Activated naive CD4-positive, alpha-beta T cell treated with anti-CD3 and anti-CD28 coated beads, Interleukin-2, amount 50 U/mL, for 72 hours (primary cell): ENCODE measurements around the gene DPP10. TPM values are rescaled to one million over a fixed set of nuclear protein-coding genes. Genes with fewer than 3 reads are reported as not detected.

ENCODE experiments used
- ATAC-seq, 2 donors: fragments of 150-1000 bp; cut with Tn5 transposase; 2 replicates each; pipeline ENCODE4 v1.10.0; 2021; ENCODE audit warnings: mild to moderate bottlenecking in 2 of 2, moderate library complexity in 2 of 2
- DNase-seq, 2 donors: peaks; one replicate each; pipeline ENCODE4 v3.0.0; 2021 to 2022; ENCODE audit warnings: low spot score in 2 of 2
- H3K27ac Mint-ChIP-seq, 2 donors: one replicate each; pipeline ENCODE4 v1.8.0; 2022; ENCODE audit warnings: mild to moderate bottlenecking in 2 of 2, mixed read lengths in 2 of 2
- H3K36me3 Mint-ChIP-seq, 2 donors: one replicate each; pipeline ENCODE4 v1.8.0; 2022; ENCODE audit warnings: mixed read lengths in 2 of 2
- H3K9me3 Mint-ChIP-seq, 2 donors: one replicate each; pipeline ENCODE4 v1.8.0; 2022; ENCODE audit warnings: mixed read lengths in 2 of 2
- total RNA-seq, 2 donors: library from RNA; stranded (reverse); gene quantifications; one replicate each; pipeline ENCODE4 v1.2.3, GENCODE V29; 2022

DPP10 gene
- total RNA-seq, 2 donors from 2014 or later = not detected

DNA sequence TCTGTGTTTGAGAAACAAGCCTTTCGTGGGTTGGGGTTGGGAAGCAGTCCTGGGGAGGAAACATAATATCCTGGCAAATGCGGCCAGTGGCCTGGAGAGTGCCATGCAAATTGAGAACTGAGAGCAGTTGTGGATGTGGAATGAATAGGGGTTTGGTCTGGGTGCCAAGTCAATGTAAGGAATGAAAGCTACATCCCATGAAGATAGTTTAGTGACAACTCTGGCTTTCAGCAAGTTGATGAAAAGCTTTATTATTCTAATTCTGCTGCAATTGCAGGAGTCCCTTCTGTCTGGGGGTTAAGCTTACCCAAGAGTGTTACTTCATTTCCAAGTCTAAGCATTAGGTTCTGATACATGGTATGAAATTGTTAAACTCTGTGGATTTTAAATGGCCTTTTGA, 771.6 kb downstream of the DPP10 start:
- no peaks in the 10 kb centered on the region for H3K36me3 Mint-ChIP-seq
- H3K27ac Mint-ChIP-seq = no peak overlapping the region
- no peak for ATAC-seq
- peaks cover 4 to 8% of the 10 kb centered on the region in 2 donors for H3K9me3 Mint-ChIP-seq
- DNase-seq = no peak

DNA sequence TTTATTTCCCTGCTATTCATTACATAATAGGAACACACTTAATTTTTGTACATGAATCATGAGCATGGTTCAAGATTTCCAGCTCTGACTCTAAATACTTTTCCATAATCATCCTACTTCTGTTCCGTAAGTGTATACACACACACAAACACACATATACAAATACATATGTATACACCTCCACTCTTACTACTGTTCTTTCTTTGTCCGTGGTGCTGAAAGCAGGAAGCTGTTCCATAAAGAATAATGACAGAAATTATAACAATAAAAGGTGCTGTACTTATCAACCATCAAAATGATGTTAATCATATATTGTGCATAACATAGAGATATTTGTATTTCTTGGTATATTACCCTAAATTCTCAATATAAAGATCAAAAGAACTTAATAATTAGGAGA, 776.9 kb downstream of the DPP10 start:
- no peaks in the 10 kb centered on the region for H3K36me3 Mint-ChIP-seq
- peaks cover 9 to 19% of the 10 kb centered on the region in 2 donors for H3K9me3 Mint-ChIP-seq
- ATAC-seq = no peak
- no peak for DNase-seq
- H3K27ac Mint-ChIP-seq = no peak overlapping the region

DNA sequence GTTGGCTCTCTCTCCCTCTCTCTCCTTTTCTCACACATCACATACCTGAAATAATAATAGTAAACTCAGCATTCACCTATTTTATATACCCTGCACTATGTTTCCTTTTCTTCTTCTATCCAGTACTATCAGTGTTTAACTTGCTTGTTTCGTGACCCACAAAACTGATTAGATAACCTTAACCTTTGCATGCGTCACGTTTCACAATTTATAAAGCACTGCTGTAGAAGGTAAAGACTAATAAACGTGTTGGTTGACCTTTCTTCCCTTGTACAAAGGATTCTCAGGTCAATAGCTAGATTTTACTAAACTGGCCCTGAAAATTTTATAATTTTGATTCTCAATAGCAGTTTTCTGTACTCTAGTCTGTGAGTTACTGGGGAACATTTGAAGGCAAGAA, 791.7 kb downstream of the DPP10 start:
- H3K9me3 Mint-ChIP-seq = peaks cover 10 to 12% of the 10 kb centered on the region in 2 donors
- no peak overlapping the region for H3K27ac Mint-ChIP-seq
- no peak for DNase-seq
- H3K36me3 Mint-ChIP-seq = no peaks in the 10 kb centered on the region
- no peak for ATAC-seq

DNA sequence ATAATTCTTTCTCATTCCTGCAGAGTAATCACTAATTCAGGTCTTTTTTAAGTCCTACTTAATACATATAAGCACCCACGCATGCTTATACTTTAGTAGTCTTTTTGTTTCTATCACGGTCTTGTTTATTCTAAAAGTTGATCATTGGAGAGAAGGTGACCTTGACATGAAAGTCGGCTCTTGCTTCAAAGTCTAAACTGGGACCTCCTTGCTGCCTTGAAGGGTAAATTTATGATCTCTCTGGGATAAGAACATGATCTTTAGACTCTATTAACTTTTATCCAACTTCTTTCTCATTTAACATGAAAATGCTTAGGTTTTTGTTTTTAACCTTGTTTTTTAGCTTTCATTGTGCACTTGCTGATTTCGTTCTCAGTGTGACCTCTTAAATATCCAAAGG, 792.3 kb downstream of the DPP10 start:
- ATAC-seq (no peak), DNase-seq (no peak)
- no peaks in the 10 kb centered on the region for H3K36me3 Mint-ChIP-seq
- no peak overlapping the region for H3K27ac Mint-ChIP-seq
- H3K9me3 Mint-ChIP-seq = peaks cover 10% of the 10 kb centered on the region in 2 donors

DNA sequence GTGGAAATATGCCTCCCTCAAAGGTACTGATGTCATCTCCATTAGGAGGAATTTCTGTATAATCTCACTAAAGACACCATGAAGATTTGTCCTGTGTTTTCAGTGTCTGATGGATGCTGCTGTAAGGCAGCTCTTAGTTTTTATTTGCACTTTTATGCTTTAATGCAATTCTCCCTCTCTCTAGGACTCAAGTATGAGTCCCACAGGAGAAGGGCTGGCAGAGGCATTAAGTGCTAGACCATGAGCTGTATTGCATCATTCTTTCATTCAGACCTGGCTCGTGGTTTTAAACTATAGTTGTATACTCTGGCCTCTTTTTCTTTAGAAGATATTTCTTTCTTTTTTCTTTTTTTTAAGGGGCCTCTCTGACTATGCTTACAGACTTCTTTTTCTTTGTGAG, 805.6 kb downstream of the DPP10 start:
- ATAC-seq = no peak
- Mint-ChIP-seq H3K27ac (no peak overlapping the region), H3K36me3 (no peaks in the 10 kb centered on the region), H3K9me3 (peaks cover 16 to 32% of the 10 kb centered on the region in 2 donors)
- no peak for DNase-seq

DNA sequence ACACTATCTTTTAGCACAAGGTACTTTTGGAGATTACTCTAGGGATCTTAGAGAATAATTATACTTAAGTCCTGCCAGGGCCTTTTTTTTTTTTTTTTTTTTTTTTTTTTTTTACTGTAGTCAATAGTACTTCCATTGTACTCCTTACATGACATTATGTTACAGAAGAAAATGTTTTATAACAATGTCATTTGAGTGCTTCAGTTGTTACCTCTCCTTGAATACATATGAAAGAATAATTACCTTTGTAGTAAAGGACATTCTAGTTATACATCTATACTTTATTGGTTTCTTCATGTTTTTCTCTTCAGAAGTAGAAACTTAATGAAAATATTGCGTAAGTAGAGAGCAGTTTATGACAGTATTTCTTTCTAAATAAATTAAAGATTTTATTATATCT, 834.9 kb downstream of the DPP10 start:
- peaks cover 7 to 9% of the 10 kb centered on the region in 2 donors for H3K9me3 Mint-ChIP-seq
- H3K36me3 Mint-ChIP-seq = peaks cover 0 to 4% of the 10 kb centered on the region in 2 donors
- ATAC-seq = no peak
- no peak overlapping the region for H3K27ac Mint-ChIP-seq
- no peak for DNase-seq

DNA sequence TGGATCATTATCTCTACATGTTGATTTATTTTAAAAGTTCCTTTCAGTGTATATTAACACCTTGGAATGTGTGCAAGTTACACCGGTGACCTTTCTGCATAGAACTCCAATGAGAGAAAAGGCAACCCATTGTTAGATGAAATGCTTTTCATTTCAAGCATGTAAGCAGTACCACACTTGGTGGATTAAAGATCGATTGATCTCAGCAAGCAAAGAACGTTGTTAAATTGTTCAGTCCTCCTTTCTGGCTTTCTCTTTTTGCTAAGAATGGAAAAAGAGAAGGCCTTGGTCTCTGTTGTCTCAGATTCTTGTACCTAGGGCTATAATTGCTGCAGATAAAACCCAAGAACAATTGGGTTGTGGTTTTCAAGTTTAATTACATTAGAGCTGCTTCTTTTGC, 843.0 kb downstream of the DPP10 start:
- DNase-seq (no peak), ATAC-seq (no peak)
- Mint-ChIP-seq H3K27ac (no peak overlapping the region), H3K36me3 (no peaks in the 10 kb centered on the region), H3K9me3 (peaks cover 7 to 16% of the 10 kb centered on the region in 2 donors)

DNA sequence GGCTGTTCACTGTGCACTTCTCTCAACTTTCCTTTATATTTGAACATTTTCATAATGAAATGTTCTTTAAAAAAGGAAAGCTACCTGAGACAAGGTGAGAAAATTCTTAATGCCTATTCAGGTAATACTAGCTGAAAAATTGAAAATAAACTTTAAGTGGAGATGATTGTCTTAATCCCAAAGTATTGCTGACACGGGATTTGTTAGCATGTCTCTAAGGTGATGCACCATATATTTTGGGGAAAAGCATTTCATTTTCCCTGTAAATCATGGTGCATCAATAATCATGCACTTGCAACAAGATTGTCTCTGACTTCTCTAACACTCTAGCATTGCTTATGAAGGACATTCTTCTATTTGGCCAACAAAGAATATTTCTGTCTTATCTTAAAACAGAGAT, 848.0 kb downstream of the DPP10 start:
- H3K9me3 Mint-ChIP-seq = peaks cover 10 to 12% of the 10 kb centered on the region in 2 donors
- H3K27ac Mint-ChIP-seq = no peak overlapping the region
- H3K36me3 Mint-ChIP-seq = no peaks in the 10 kb centered on the region
- no peak for ATAC-seq
- DNase-seq = no peak

DNA sequence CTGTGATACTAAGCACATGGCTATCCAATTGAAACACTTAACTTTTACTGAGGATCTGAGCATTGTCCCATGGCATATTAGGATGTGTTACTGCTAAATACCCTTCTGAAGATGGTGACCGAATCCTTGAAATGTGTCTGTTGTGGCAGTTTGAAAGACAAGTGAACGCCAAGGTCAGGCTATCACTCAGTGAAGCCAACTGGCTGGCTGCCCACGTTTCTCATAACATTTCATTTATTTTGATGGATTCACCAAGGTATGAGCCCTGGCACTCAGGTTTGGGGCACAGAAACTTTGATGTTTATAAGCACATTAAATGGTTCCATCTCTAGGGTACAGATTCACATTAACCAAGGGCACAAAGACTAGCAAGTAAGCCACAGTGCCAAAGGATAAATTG, 850.3 kb downstream of the DPP10 start:
- no peak overlapping the region for H3K27ac Mint-ChIP-seq
- no peaks in the 10 kb centered on the region for H3K36me3 Mint-ChIP-seq
- H3K9me3 Mint-ChIP-seq = peaks cover 10 to 12% of the 10 kb centered on the region in 2 donors
- DNase-seq = no peak
- no peak for ATAC-seq

DNA sequence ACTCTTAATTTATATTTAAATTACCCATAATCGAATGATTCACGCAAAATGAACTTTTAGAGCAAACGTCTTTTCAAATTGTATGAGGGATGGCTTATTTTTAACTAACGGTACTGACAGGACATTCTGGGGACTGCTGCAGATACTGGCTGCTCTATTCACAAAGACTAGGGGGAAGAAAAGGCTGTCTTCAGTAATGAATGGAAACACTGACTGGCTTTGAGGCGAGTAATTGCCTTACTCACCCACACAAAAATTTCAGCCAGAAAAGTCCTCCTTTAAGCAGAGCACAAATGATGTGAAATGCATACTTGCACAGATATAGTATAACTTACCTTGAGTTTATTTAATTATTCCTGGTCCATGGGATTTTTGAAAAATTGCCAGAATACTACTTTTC, 852.6 kb downstream of the DPP10 start:
- no peak for DNase-seq
- H3K9me3 Mint-ChIP-seq = peaks cover 0 to 11% of the 10 kb centered on the region in 2 donors
- H3K36me3 Mint-ChIP-seq = no peaks in the 10 kb centered on the region
- no peak for ATAC-seq
- H3K27ac Mint-ChIP-seq = no peak overlapping the region

DNA sequence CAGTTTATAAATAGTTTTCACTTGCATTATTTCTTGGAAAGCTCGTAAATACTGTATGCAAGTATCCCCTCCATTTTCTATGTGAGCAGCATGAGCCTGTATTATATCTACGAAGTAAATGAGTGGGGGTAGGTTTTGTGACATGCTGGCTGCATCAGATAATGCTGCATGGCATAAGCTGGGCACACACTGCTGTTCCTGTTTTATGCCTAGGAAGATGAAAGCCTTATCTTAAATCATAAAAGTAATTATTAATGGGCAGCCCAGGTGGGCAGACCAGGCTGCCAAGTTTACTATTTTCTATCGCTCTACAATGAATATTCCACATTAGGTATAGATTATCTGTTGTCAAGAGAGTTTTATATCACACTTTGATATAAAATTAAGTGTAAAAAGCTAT, 854.6 kb downstream of the DPP10 start:
- no peak for DNase-seq
- peaks cover 0 to 19% of the 10 kb centered on the region in 2 donors for H3K9me3 Mint-ChIP-seq
- ATAC-seq = no peak
- no peaks in the 10 kb centered on the region for H3K36me3 Mint-ChIP-seq
- no peak overlapping the region for H3K27ac Mint-ChIP-seq

DNA sequence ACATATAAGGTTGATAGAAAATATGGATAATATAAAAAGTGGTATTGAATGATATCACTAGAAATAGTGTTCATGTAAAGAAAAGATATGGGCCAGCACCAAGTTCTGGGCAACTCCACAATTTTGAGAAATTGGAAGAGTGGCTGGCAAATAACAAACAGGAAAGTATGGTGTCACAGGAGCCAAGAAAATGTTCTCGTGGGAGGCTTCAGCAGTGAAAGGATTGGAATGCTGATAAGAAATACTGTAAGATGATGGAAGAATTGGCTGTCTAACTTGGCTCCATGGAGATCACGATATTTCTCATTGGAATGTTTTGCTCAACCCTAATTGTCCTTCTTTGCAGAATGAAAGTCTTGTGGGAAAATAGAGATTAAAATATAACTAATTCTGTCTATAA, 856.8 kb downstream of the DPP10 start:
- DNase-seq = no peak
- H3K27ac Mint-ChIP-seq = no peak overlapping the region
- H3K36me3 Mint-ChIP-seq = no peaks in the 10 kb centered on the region
- peaks cover 0 to 16% of the 10 kb centered on the region in 2 donors for H3K9me3 Mint-ChIP-seq
- no peak for ATAC-seq

DNA sequence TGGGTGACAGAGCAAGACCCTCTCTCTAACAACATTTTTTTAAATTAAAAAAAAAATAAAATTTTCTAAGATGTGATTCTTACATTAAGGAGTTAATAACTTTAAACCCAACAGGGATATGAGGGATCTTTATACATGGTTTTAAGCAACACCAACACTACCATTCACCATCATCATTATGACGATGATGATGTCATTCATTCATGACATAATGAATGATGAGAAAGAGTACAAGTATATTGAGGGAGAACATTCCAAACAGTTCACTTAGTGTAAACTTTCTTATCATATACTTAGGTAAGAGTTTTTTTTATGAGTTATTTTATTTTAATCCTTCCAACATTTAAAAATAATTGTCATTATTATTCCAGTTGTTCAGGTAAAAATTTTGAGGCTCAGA, 863.3 kb downstream of the DPP10 start:
- ATAC-seq = no peak

DNA sequence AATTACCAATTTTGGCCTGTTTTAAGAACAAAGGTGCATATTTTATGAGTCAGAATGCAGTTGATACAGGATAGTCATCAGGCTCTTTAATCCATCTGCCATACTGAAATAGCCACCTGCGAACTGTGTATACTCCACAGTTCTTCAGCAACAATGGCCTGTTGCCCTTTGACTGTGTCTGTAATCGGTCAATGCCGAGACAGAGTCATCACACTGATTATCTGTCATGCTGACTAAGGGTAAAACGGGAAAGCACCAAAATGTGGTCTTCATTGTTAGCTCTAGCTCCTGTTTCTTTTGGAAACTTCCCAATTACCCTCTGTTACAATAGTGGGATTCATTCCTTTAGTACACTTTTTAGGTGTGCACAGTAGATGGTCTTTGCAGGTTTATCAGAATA, 871.7 kb downstream of the DPP10 start:
- DNase-seq (no peak), ATAC-seq (no peak)
- H3K9me3 Mint-ChIP-seq = peaks cover 0 to 12% of the 10 kb centered on the region in 2 donors
- H3K27ac Mint-ChIP-seq = no peak overlapping the region
- H3K36me3 Mint-ChIP-seq = no peaks in the 10 kb centered on the region

More for the DNA sequence above, 863.3 kb downstream of the DPP10 start:
- Mint-ChIP-seq H3K27ac (no peak overlapping the region), H3K9me3 (peaks cover 7 to 19% of the 10 kb centered on the region in 2 donors), H3K36me3 (no peaks in the 10 kb centered on the region)
- DNase-seq = no peak

DNA sequence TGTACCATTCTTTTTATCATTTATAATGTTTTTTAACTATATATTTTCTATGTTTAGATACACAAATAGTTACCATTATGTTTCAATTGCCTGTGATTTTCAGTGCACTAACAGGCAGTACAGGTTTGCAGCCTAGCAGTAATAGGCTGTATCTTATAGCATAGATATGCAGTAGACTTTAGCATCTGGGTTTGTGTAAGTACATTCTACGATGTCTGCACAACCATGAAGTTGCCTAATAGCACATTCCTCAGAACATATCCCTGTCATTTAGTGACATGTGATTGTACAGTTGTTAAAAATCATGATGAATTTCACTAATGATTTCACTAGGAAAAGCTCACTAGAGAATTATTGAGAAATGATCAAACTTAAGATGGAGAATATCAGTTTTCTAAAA, 884.6 kb downstream of the DPP10 start:
- no peaks in the 10 kb centered on the region for H3K36me3 Mint-ChIP-seq
- peaks cover 6 to 16% of the 10 kb centered on the region in 2 donors for H3K9me3 Mint-ChIP-seq
- DNase-seq = no peak
- no peak for ATAC-seq
- no peak overlapping the region for H3K27ac Mint-ChIP-seq

DNA sequence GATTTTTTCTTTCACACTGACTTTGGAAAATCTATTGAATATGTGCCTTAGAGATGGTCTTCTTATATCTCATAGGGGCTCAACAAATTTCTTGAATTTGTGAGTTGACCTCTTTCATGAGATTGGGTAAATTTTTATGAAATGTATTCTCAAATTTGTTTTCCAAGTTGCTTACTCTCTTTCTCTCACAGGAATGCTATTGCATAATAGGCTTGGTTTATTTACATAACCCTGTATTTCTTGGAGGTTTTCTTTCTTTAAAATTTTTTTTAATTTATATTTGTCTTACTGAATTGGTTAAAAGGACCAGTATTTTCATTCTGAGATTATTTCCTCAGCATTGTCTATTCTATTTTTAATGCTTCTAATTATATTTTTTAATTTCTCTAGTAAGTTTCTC, 917.1 kb downstream of the DPP10 start:
- Mint-ChIP-seq H3K36me3 (peaks cover 0 to 15% of the 10 kb centered on the region in 2 donors), H3K27ac (no peak overlapping the region), H3K9me3 (peaks cover 14 to 29% of the 10 kb centered on the region in 2 donors)
- no peak for ATAC-seq
- no peak for DNase-seq

DNA sequence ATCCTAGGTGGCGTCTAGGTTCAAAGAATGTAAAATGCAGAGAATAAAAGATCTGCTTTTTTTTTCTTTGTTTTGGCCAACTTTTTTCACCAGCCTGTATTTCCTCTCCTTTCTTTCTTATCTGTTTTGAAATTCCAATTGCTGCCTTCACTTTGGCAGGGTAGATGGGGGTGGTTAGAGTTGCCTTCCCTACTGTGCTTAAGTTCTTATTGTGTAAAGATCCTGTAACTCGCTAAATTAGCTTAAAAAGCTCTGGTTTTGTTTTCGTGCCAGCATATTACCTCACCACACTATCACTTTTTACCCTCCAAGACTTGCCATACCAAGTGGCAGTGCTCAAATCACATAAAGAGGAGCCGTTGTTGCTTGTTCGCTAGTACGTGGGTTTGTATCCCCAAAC, 921.7 kb downstream of the DPP10 start:
- H3K27ac Mint-ChIP-seq = no peak overlapping the region
- H3K36me3 Mint-ChIP-seq = peaks cover 0 to 11% of the 10 kb centered on the region in 2 donors
- peaks cover 9 to 15% of the 10 kb centered on the region in 2 donors for H3K9me3 Mint-ChIP-seq
- ATAC-seq = no peak
- no peak for DNase-seq

DNA sequence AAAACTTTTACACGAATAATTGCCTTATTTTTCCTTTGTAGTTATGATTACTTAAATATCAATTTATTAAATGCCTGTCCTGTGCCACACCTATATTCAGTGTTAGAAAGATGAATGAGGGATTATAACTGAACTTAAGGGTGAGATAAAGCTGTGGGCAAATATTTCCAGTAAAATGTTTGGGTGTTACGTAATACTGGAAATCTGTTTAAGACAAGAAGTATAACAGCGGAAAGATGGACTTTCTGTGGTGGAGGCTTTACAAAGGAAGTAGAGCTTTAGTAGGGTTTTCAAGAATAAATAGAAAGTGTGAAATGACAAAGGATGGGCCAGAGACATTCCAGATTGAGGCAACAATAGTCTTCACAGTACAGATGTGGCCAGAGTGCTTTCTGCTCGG, 927.0 kb downstream of the DPP10 start:
- H3K9me3 Mint-ChIP-seq = peaks cover 13 to 25% of the 10 kb centered on the region in 2 donors
- no peak for DNase-seq
- H3K36me3 Mint-ChIP-seq = peaks cover 10 to 16% of the 10 kb centered on the region in 2 donors
- H3K27ac Mint-ChIP-seq = no peak overlapping the region
- ATAC-seq = no peak

DNA sequence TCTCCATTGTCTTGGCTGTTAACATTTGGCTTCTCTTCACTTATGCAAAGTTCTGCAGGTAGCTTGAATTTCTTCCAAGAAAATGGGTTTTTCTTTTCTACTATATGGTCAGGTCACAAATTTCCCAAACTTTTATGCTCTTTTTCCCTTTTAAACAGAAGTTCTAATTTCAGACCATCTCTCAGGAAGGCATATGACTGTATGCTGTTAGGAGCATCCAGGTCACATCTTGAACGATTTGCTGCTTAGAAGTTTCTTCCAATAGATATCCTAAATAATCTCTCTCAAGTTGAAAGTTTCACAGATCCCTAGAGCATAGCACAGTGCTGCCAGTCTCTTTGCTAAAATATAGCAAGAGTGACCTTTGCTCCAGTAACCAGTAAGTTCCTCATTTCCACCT, 932.5 kb downstream of the DPP10 start:
- no peak for ATAC-seq
- DNase-seq = no peak
- Mint-ChIP-seq H3K36me3 (peaks cover 19 to 36% of the 10 kb centered on the region in 2 donors), H3K27ac (no peak overlapping the region), H3K9me3 (peaks cover 33 to 37% of the 10 kb centered on the region in 2 donors)
